Activated CD4-positive, CD25-positive, alpha-beta regulatory T cell (primary cell): ENCODE data around the gene TIPARP.
A peak's percentile ranks its signal among the peaks of the same experiment; 100 is the strongest.
"Not testable (repeated sequence)": the region's sequence is repeated elsewhere in the genome, so short reads cannot be mapped to it uniquely, and the experiment has no call there.

Experiments used
- DNase-seq, 4 experiments: peaks; one replicate each; lab custom pipeline; 2025; lab: John Stamatoyannopoulos, UW

TIPARP gene

GRCh38 chr3:156646958-156647357, 27.4 kb upstream of the TIPARP start:
- no peak for DNase-seq

- DNase-seq: no peak
These were observed 26.3 kb upstream of the TIPARP start for GRCh38 chr3:156648086-156648485.

GRCh38 chr3:156649681-156650080, 24.7 kb upstream of the TIPARP start:
- no peak for DNase-seq

GRCh38 chr3:156652661-156653060, 21.7 kb upstream of the TIPARP start:
- DNase-seq: not testable (repeated sequence)

GRCh38 chr3:156654834-156655233, 19.6 kb upstream of the TIPARP start:
- DNase-seq: no peak

GRCh38 chr3:156655819-156656550, 18.4 kb upstream of the TIPARP start:
- no peak for DNase-seq

GRCh38 chr3:156657440-156657839, 16.9 kb upstream of the TIPARP start:
- no peak for DNase-seq

GRCh38 chr3:156657862-156658731, 16.3 kb upstream of the TIPARP start:
- no peak for DNase-seq

GRCh38 chr3:156658732-156659090, 15.7 kb upstream of the TIPARP start:
- no peak for DNase-seq

- DNase-seq: no peak
These were observed 15.1 kb upstream of the TIPARP start for GRCh38 chr3:156659260-156659659.

- DNase-seq: no peak
These were observed 13.2 kb upstream of the TIPARP start for GRCh38 chr3:156661155-156661554.

- no peak for DNase-seq
These were observed 10.2 kb upstream of the TIPARP start for GRCh38 chr3:156664011-156664830.

- DNase-seq: no peak
These were observed 9.6 kb upstream of the TIPARP start for GRCh38 chr3:156664831-156665178.

- no peak for DNase-seq
These were observed 9.1 kb upstream of the TIPARP start for GRCh38 chr3:156665291-156665690.

- no peak for DNase-seq
These were observed 8.3 kb upstream of the TIPARP start for GRCh38 chr3:156666073-156666472.

GRCh38 chr3:156668073-156668763, 6.2 kb upstream of the TIPARP start:
- DNase-seq: no peak

- no peak for DNase-seq
These were observed 4.3 kb upstream of the TIPARP start for GRCh38 chr3:156670077-156670476.

GRCh38 chr3:156670652-156671051, 3.7 kb upstream of the TIPARP start:
- DNase-seq: no peak

- no peak for DNase-seq
These were observed 701 bp upstream of the TIPARP start for GRCh38 chr3:156673732-156674045.

- DNase-seq: peak; percentile 9 to 28 (median 22)
These were observed 780 bp downstream of the TIPARP start for GRCh38 chr3:156674911-156675829.
